K562 (cell line): ENCODE data around the gene CARMIL1. TPM values are rescaled to one million over a fixed set of nuclear protein-coding genes. Genes with fewer than 3 reads are reported as not detected.

ENCODE experiments used
- ATAC-seq: fragments of 200-7000 bp; cut with Tn5 transposase; 3 replicates; pipeline ENCODE4 v1.9.1; 2020; ENCODE audit warnings: moderate library complexity
- BruUV-seq: library from RNA; stranded (reverse); fragments of 400-500 nt; replicated peaks from 2 replicates; lab custom pipeline; 2021; lab: Mats Ljungman, UMichigan
- CTCF ChIA-PET: fragments of 300-600 bp; formaldehyde crosslinking; extraction: SDS; loops from one replicate; lab custom pipeline; 2021; ENCODE audit warnings: low intra/inter-chr PET ratio; lab: Yijun Ruan, JAX
- POLR2A ChIA-PET: fragments of 300-600, 350-650 bp; sonication (Branson Sonifier 250); formaldehyde crosslinking; extraction: SDS; loops from one replicate; lab custom pipeline; 2021; ENCODE audit warnings: antibody characterized with exemption, inconsistent platforms; lab: Yijun Ruan, JAX
- DNase-seq, 4 experiments: peaks; one replicate each; pipeline versions ENCODE4 v3.0.0 to v3.0.0-alpha.2; 2011 to 2018; ENCODE audit warnings: low spot score in 3 of 4, mixed read lengths in 3 of 4; ENCODE audit errors: extremely low read depth in 1 of 4
- FAIRE-seq: peaks from 2 replicates; lab custom pipeline; 2011; peaks lifted over from hg19 to GRCh38; lab: Jason Lieb, UNC
- H2AFZ ChIP-seq: 2 replicates; pipeline ENCODE4 v1.6.0; 2011; ENCODE audit warnings: low read depth, low read length, control low read depth, inconsistent platforms
- H3K27ac ChIP-seq: fragments of 200-600 bp; 3 replicates; pipeline ENCODE4 v1.8.0; 2011; ENCODE audit warnings: low read depth, mild to moderate bottlenecking, control low read depth, inconsistent platforms, low read length, moderate library complexity, mixed read lengths; ENCODE audit errors: extremely low read depth
- H3K27me3 ChIP-seq, 2 experiments: fragments of 300-600 bp in 1 of 2; 2 replicates in 1 of 2; 3 replicates in 1 of 2; pipeline versions ENCODE4 v1.6.0 to v1.8.0; 2011; ENCODE audit warnings: inconsistent platforms in 2 of 2, low read length in 2 of 2, mild to moderate bottlenecking in 1 of 2, mixed read lengths in 1 of 2, moderate library complexity in 1 of 2; ENCODE audit not compliant: control insufficient read depth in 2 of 2, insufficient read depth in 2 of 2
- H3K36me3 ChIP-seq: fragments of 300-600 bp; 3 replicates; pipeline ENCODE4 v1.8.0; 2011; ENCODE audit warnings: mild to moderate bottlenecking, low read length, inconsistent platforms; ENCODE audit not compliant: control insufficient read depth, insufficient read depth
- H3K4me1 ChIP-seq, 2 experiments: fragments of 200-600 bp in 1 of 2; replicated peaks in 1 of 2; 2 replicates in 1 of 2; 3 replicates in 1 of 2; pipeline versions ENCODE4 v1.5.1 to v1.8.0; 2011; ENCODE audit warnings: inconsistent platforms in 2 of 2, low read length in 2 of 2, mild to moderate bottlenecking in 1 of 2, mixed read lengths in 1 of 2, moderate library complexity in 1 of 2; ENCODE audit not compliant: control insufficient read depth in 2 of 2, insufficient read depth in 2 of 2
- H3K4me2 ChIP-seq: 2 replicates; pipeline ENCODE4 v1.6.1; 2011; ENCODE audit warnings: low read length, control low read depth, inconsistent platforms, mixed read lengths; ENCODE audit not compliant: insufficient read depth
- H3K4me3 ChIP-seq: fragments of 200-600 bp; sonication (generic), shearing (Covaris generic); 2 replicates; pipeline ENCODE4 v1.5.1; 2016; ENCODE audit warnings: control low read depth, inconsistent platforms
- H3K79me2 ChIP-seq: fragments of 200-600 bp; 3 replicates; pipeline ENCODE4 v1.8.0; 2011; ENCODE audit warnings: low read length, inconsistent platforms; ENCODE audit not compliant: control insufficient read depth, insufficient read depth
- H3K9ac ChIP-seq, 2 experiments: 2 replicates each; pipeline versions ENCODE4 v1.6.0 to v1.6.1; 2011; ENCODE audit warnings: low read depth in 2 of 2, low read length in 2 of 2, control low read depth in 1 of 2, inconsistent platforms in 1 of 2, mild to moderate bottlenecking in 1 of 2, mixed read lengths in 1 of 2; ENCODE audit not compliant: insufficient read depth in 1 of 2
- H3K9me1 ChIP-seq: one replicate; pipeline ENCODE4 v1.6.0; 2011; ENCODE audit warnings: inconsistent platforms, mild to moderate bottlenecking, low read length, moderate library complexity; ENCODE audit not compliant: control insufficient read depth, insufficient read depth
- H3K9me3 ChIP-seq: replicated peaks from 2 replicates; pipeline ENCODE4 v1.5.1; 2011; ENCODE audit warnings: low read depth, low read length, inconsistent platforms; ENCODE audit not compliant: control insufficient read depth, insufficient read depth
- H4K20me1 ChIP-seq: replicated peaks from 2 replicates; pipeline ENCODE4 v1.6.1; 2011; ENCODE audit warnings: low read length, inconsistent platforms, mixed read lengths; ENCODE audit not compliant: control insufficient read depth, insufficient read depth
- E4F1 ChIP-seq: fragments of 250-450 bp; sonication (Bioruptor Pico); IDR thresholded peaks from 2 replicates; pipeline ENCODE4 v1.5.0; 2021; ENCODE audit warnings: mild to moderate bottlenecking, borderline replicate concordance
- HNRNPH1 ChIP-seq: fragments of 200-400 bp; formaldehyde crosslinking; optimal IDR thresholded peaks from 2 replicates; pipeline ENCODE3; 2017; ENCODE audit warnings: low read depth, mild to moderate bottlenecking, low read length, moderate library complexity
- JUND ChIP-seq, 2 experiments: IDR thresholded peaks; 2 replicates in 1 of 2; 3 replicates in 1 of 2; pipeline ENCODE4 v1.6.1; 2011; ENCODE audit warnings: borderline replicate concordance in 2 of 2, low read depth in 2 of 2, low read length in 2 of 2, improper control_type of control experiment in 1 of 2, missing biosample characterization in 1 of 2, missing genetic modification characterization in 1 of 2, missing genetic modification reagents in 1 of 2
- KDM2B ChIP-seq: fragments of 250-450 bp; sonication (Bioruptor Pico); IDR thresholded peaks from 2 replicates; pipeline ENCODE4 v1.8.0; 2021; ENCODE audit warnings: mild to moderate bottlenecking, moderate library complexity
- NFIC ChIP-seq: fragments of 450-650 bp; IDR thresholded peaks from 2 replicates; pipeline ENCODE4 v1.6.1; 2017; ENCODE audit warnings: mild to moderate bottlenecking, inconsistent platforms
- RAD21 ChIP-seq, 2 experiments: fragments of 250-450 bp in 1 of 2; fragments of 450-650 bp in 1 of 2; sonication (Bioruptor Pico) in 1 of 2; formaldehyde crosslinking in 1 of 2; IDR thresholded peaks in 1 of 2; conservative IDR thresholded peaks in 1 of 2; 2 replicates each; pipeline versions ENCODE4 v1.4.0 to v1.8.0; 2020 to 2022; ENCODE audit warnings: mild to moderate bottlenecking in 2 of 2, moderate library complexity in 1 of 2
- SMARCA5 ChIP-seq: fragments of 450-650 bp; IDR thresholded peaks from 2 replicates; pipeline ENCODE4 v1.6.1; 2016
- STAG1 ChIP-seq: sonication (generic); formaldehyde crosslinking; IDR thresholded peaks from 2 replicates; pipeline ENCODE4 v1.5.0; 2020; ENCODE audit warnings: missing genetic modification reagents, borderline replicate concordance
- XRCC5 ChIP-seq: fragments of 200-400 bp; formaldehyde crosslinking; IDR thresholded peaks from 2 replicates; pipeline ENCODE4 v1.6.1; 2017; ENCODE audit warnings: low read depth, mild to moderate bottlenecking, low read length
- WGBS: fragments of 100-300 bp; shearing (Covaris generic); methylation state at CpG from one replicate; pipeline ENCODE4 v1.1.6; 2016; ENCODE audit warnings: low coverage, mixed read lengths; ENCODE audit not compliant: insufficient coverage; ENCODE audit errors: missing lambda C conversion rate; 5-methylcytosine and 5-hydroxymethylcytosine counted together
- in situ Hi-C: fragments of 300-500 bp; cut with MboI; formaldehyde crosslinking; loops from 4 replicates; pipeline ENCODE4 v1.15.0; 2018; ENCODE audit warnings: inconsistent platforms, mixed read lengths
- intact Hi-C: fragments of 100-400 bp; cut with micrococcal nuclease; formaldehyde crosslinking; loops from 2 replicates; pipeline ENCODE4 v1.14.2; 2022
- polyA plus RNA-seq, 8 experiments: library from polyadenylated mRNA; depleted of rRNA in 4 of 8; stranded (reverse) in 5 of 8; unstranded in 3 of 8; fragments of >200 nt; fragmentation: Nextera tagmentation in 2 of 8; fragmentation: Illumina TruSeq in 1 of 8; extraction: Ambion mirVana in 2 of 8; extraction: Trizol in 1 of 8; gene quantifications; 2 replicates each; pipeline versions ENCODE4 v1.2.1 to v1.2.3, GENCODE V29; 2011 to 2014; ENCODE audit warnings: inconsistent platforms in 1 of 8, missing spikeins in 1 of 8
- total RNA-seq, 7 experiments: library from RNA; depleted of rRNA in 6 of 7; stranded (reverse); fragments of >200 nt in 6 of 7; fragmentation: Illumina TruSeq in 2 of 7; extraction: Trizol in 2 of 7; gene quantifications; 2 replicates each; pipeline versions ENCODE4 v1.2.1 to v1.2.3, GENCODE V29; 2011 to 2021; ENCODE audit warnings: low replicate concordance in 1 of 7
- TF ChIP-seq, protein P1 (sequence below): sonication (generic); formaldehyde crosslinking; IDR thresholded peaks from 2 replicates; pipeline ENCODE4 v1.8.1; 2023; ENCODE audit warnings: missing genetic modification reagents, mild to moderate bottlenecking, borderline replicate concordance
- TF ChIP-seq, protein P2 (sequence below): fragments of 250-450 bp; sonication (Bioruptor Pico); IDR thresholded peaks from 2 replicates; pipeline ENCODE4 v1.8.0; 2021; ENCODE audit warnings: mild to moderate bottlenecking, moderate library complexity
- TF ChIP-seq, protein P3 (sequence below): sonication (generic); formaldehyde crosslinking; IDR thresholded peaks from 2 replicates; pipeline ENCODE4 v1.8.0; 2022; ENCODE audit warnings: missing genetic modification reagents, mild to moderate bottlenecking, moderate library complexity, borderline replicate concordance

The CARMIL1 gene
- total and polyA plus RNA-seq, 9 of the 15 experiments (the other 6 are each of a cell fraction or from before 2014, with no cell fraction given) = 0.04 to 0.32 (median 0.10) TPM; not detected in 1

GRCh38 chr6:25511376-25511775 is 232.2 kb downstream of the CARMIL1 start:
- ChIA-PET POLR2A (interaction anchor here (0.8 to 1.2 kb wide), 2 partner anchors 11 to 1011 kb away, joined by 3 read pairs; no protein-coding TSS in a partner anchor), CTCF (no interaction called here)
- no peak for FAIRE-seq
- no peak for ATAC-seq
- no peaks in the 10 kb centered on the region for H3K9me3 ChIP-seq
- intact Hi-C loops = no loop called here
- DNase-seq = no peak
- H3K4me3 ChIP-seq = no peak overlapping the region
- H3K9me1 ChIP-seq = no peaks in the 10 kb centered on the region
- no peak overlapping the region for H3K9ac ChIP-seq
- no peaks in the 10 kb centered on the region for H4K20me1 ChIP-seq
- H3K4me2 ChIP-seq = no peak overlapping the region
- no peaks in the 10 kb centered on the region for H3K79me2 ChIP-seq
- 0% methylated on average over 2 of the region's 2 CpGs for WGBS
- no peaks in the 10 kb centered on the region for H3K36me3 ChIP-seq
- H3K27ac ChIP-seq = no peak overlapping the region
- no peaks in the 10 kb centered on the region for H3K4me1 ChIP-seq
- BruUV-seq = no TSS peak
- H2AFZ ChIP-seq = no peak overlapping the region
- in situ Hi-C loops = no loop called here
- peaks cover 0 to 7% of the 10 kb centered on the region in 2 experiments; a peak in 2 of 5 replicates for H3K27me3 ChIP-seq
- TF ChIP-seq XRCC5 = no peak
- TF ChIP-seq STAG1 (CRISPR knock-in tag) = no peak
- TF ChIP-seq KDM2B (CRISPR knock-in tag) = no peak
- no peak for TF ChIP-seq RAD21 (CRISPR knock-in tag; conservative IDR thresholded peaks at IDR 0.05 in 1 of 2, IDR thresholded peaks at IDR 0.05 in 1 of 2)
- TF ChIP-seq SMARCA5 = no peak
- TF ChIP-seq, protein P1, sequence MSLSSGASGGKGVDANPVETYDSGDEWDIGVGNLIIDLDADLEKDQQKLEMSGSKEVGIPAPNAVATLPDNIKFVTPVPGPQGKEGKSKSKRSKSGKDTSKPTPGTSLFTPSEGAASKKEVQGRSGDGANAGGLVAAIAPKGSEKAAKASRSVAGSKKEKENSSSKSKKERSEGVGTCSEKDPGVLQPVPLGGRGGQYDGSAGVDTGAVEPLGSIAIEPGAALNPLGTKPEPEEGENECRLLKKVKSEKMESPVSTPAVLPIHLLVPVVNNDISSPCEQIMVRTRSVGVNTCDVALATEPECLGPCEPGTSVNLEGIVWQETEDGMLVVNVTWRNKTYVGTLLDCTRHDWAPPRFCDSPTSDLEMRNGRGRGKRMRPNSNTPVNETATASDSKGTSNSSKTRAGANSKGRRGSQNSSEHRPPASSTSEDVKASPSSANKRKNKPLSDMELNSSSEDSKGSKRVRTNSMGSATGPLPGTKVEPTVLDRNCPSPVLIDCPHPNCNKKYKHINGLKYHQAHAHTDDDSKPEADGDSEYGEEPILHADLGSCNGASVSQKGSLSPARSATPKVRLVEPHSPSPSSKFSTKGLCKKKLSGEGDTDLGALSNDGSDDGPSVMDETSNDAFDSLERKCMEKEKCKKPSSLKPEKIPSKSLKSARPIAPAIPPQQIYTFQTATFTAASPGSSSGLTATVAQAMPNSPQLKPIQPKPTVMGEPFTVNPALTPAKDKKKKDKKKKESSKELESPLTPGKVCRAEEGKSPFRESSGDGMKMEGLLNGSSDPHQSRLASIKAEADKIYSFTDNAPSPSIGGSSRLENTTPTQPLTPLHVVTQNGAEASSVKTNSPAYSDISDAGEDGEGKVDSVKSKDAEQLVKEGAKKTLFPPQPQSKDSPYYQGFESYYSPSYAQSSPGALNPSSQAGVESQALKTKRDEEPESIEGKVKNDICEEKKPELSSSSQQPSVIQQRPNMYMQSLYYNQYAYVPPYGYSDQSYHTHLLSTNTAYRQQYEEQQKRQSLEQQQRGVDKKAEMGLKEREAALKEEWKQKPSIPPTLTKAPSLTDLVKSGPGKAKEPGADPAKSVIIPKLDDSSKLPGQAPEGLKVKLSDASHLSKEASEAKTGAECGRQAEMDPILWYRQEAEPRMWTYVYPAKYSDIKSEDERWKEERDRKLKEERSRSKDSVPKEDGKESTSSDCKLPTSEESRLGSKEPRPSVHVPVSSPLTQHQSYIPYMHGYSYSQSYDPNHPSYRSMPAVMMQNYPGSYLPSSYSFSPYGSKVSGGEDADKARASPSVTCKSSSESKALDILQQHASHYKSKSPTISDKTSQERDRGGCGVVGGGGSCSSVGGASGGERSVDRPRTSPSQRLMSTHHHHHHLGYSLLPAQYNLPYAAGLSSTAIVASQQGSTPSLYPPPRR = no peak
- no peak for TF ChIP-seq NFIC
- TF ChIP-seq E4F1 (CRISPR knock-in tag) = no peak
- TF ChIP-seq, protein P2, sequence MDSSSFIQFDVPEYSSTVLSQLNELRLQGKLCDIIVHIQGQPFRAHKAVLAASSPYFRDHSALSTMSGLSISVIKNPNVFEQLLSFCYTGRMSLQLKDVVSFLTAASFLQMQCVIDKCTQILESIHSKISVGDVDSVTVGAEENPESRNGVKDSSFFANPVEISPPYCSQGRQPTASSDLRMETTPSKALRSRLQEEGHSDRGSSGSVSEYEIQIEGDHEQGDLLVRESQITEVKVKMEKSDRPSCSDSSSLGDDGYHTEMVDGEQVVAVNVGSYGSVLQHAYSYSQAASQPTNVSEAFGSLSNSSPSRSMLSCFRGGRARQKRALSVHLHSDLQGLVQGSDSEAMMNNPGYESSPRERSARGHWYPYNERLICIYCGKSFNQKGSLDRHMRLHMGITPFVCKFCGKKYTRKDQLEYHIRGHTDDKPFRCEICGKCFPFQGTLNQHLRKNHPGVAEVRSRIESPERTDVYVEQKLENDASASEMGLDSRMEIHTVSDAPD (CRISPR knock-in tag) = no peak
- TF ChIP-seq, protein P3, sequence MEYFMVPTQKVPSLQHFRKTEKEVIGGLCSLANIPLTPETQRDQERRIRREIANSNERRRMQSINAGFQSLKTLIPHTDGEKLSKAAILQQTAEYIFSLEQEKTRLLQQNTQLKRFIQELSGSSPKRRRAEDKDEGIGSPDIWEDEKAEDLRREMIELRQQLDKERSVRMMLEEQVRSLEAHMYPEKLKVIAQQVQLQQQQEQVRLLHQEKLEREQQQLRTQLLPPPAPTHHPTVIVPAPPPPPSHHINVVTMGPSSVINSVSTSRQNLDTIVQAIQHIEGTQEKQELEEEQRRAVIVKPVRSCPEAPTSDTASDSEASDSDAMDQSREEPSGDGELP (CRISPR knock-in tag) = no peak
- no peak for TF ChIP-seq HNRNPH1
- TF ChIP-seq JUND (IDR thresholded peaks at IDR 0.05; ENCODE audit: borderline replicate concordance, low read depth, low read length) = no peak
- no peak for TF ChIP-seq JUND (tag; IDR thresholded peaks at IDR 0.05; ENCODE audit: borderline replicate concordance, low read depth, low read length)
